IPS-NIHi11 (cell line): Measurements from ENCODE around the gene OSBPL2.

Experiments
- DNase-seq: peaks from one replicate; pipeline ENCODE4 v3.0.0; 2012; ENCODE audit warnings: mixed read lengths, low spot score

The OSBPL2 gene

DNA sequence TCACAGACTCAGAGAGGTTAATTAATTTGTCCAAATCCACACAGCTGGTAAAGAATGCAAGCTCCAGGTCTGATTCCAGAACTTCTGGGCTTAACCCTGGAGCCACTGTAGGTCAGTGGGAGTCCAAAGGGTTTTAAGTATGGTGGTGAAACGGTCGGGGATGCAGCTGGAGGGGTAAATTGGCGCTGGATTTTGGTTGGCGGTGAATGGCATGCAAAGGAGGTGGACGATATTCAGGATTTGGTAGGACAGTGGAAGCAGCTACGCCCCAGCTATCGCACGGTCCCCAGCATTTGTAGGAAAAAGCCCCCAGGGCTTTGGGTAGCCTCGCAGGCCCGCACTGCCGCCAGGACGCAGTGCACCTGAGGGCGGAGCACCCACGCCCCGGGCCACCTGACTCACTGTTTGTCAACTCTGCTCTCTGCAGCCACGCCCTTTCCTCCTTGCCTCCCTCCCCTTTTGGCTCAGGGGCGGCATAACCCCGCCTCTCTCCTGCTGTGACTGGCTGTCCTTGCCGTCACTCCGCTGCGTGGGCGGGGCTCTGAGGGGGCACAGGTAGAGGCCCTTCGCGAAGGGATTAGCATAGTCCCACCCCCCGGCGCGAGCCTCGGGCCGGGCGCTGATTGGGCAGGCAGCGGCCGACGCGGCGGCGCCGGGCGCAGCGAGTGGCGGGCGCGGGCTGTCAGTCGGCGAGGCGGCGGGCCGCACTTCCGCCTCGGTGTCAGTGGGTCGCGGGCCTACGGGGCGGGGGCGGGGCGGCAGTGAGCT is at the start of gene OSBPL2:
Gene OSBPL2, plus strand, starts transcription at position 721 of the 768 bp plus-strand sequence. CDS start 17,664 bp downstream, outside the sequence.
- peak; percentile 100 for DNase-seq

- no peak for DNase-seq
These were observed 47.5 kb upstream of the OSBPL2 start for GRCh38 chr20:62190639-62191411.

DNA sequence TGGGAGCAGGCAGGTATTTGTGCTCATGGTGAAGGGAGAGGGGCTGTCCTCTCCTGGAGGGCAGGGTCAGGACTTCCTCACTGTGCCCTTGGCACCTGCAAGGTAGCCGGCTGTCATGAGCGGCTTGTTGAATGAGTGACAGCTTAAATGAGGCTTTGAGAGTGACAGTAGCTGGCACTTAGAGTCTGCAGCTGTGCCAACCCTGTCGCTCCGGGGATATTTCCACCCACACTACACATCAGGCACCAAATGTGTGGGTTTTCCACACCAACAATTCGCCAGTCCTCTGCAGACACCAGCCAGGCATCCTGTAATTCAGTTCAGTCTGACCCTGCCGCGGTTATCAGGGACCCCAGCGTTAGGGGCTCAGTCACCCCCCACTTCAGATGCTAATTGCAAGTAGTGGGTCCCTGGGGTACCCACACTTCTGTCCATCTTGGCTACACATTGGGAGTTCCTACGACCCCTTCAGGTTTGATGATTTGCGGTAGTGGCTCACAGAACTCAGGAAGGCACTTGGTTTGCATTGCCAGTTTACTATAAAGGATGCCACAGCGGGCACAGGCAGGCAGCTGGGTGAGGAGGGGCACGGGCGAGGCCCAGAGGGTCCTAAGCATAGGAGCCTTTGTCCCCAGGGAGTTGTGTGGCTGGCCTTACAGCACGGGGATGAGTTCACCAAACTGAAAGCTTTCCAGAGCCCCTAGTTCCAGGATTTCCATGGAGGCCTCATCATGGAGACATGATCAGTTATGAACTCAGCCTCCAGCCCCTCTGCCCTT is 46.4 kb upstream of the OSBPL2 start:
- no peak for DNase-seq

GRCh38 chr20:62192635-62193034 is 45.7 kb upstream of the OSBPL2 start:
- no peak for DNase-seq

DNA sequence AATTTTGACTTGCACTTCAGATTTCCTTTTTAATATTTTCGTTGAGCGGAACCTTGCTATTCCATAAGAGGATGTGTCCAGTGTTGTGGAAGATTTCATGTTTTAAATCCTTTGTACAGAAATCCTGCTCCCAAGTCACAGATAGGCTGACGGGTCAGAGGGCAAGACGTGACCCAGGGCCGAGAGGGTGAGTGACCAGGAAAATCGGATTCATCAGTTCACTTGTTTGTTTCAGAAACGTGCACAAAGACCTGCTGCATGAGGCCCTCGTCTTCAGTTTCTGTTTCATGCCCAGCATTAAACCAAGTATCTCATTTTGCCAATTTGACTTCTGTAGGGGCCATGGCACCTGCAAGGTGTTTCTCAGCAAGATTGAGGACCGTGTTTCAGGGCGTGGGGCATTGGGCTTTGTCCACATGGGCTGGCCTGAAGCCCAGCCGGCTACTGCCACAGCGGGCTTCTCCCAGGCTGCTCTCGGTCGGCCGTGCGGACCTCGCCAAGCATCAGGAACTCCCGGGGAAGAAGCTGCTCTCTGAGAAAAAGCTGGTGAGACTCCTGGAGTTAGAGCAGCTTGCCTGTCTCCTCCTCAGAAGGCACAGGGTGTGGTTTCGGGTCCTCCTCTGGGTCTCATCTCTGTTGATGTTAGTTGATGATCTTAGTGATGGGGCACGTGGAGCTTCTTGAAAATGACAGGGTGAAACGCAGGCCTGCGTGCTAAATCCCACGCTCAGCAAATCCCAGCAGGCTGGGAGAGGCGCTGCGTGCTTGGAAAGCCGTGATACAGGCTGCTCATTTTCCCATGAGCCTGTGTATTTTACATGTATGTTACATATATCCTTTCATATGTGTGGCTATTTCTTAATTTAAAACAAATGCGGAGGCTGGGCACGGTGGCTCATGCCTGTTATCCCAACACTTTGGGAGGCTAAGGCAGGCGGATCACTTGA is 45.0 kb upstream of the OSBPL2 start:
- DNase-seq, result no peak

- no peak for DNase-seq
These were observed 43.3 kb upstream of the OSBPL2 start for GRCh38 chr20:62195075-62195405.

DNA sequence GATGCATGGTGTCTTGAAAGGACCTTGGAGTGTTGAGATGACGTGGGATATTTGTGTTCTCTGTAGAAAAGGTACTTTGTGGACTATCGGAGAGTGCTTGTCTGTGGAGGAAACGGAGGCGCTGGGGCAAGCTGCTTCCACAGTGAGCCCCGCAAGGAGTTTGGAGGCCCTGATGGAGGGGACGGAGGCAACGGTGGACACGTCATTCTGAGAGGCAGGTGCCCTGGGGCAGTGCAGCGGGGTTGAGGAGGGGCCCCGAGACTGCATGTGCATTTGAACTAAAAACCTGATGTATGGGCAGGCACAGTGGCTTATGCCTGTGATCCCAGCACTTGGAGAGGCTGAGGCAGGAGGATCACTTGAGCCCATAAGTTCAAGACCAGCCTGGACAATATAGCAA is 42.6 kb upstream of the OSBPL2 start:
- DNase-seq, result no peak

DNA sequence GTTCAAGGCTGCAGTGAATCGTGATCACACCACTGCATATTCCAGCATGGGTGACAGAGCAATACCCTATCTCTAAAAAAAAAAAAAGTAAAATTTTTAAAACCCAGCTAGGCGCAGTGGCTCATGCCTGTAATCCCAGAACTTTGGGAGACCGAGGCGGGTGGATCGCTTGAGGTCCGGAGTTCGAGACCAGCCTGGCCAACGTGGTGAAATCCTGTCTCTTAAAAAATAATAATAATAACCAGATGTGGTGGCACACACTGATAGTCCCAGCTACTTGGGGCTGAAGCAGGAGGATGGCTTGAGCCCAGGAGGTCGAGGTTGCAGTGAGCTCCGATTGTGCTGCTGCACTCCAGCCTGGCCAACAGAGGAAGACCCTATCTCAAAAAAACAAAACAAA is 42.0 kb upstream of the OSBPL2 start:
- DNase-seq, result no peak

GRCh38 chr20:62197311-62197710 is 41.0 kb upstream of the OSBPL2 start:
- DNase-seq, result no peak

DNA sequence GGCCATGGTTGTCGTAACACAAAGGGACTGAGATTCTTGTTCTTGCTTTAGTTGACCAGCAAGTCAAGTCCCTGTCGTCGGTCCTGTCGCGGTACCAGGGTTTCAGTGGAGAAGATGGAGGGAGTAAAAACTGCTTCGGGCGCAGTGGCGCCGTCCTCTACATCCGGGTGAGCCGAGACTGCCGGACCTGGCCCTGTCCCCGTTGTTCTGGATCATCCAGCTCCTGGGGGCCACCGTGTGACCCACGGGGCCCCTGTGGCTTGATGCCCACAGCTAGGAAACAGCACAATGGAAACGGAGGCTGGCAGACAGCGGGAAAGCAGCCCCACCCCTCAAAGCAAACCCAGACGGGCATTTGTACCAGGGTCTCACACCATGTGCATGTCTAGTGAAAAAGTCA is 40.5 kb upstream of the OSBPL2 start:
- DNase-seq, result no peak

- DNase-seq, result no peak
These were observed 39.8 kb upstream of the OSBPL2 start for GRCh38 chr20:62198496-62198895.

DNA sequence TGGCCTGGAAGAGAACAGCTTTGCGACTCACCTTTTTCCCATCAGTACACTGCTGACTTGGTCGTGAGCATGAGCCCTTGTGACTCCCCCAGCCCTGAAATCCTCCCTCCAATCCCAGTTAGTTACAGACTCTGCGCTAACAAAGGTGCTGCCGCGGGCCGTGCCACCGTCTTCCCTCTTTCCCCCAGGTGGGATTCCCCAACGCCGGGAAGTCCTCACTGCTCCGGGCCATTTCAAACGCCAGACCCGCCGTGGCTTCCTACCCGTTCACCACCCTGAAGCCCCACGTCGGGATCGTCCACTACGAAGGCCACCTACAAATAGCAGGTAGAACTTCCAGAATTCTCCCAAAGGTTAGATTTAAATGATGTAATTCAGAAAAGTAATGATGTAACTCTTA is 39.4 kb upstream of the OSBPL2 start:
- no peak for DNase-seq

GRCh38 chr20:62200491-62201172 is 37.7 kb upstream of the OSBPL2 start:
- DNase-seq, result no peak

DNA sequence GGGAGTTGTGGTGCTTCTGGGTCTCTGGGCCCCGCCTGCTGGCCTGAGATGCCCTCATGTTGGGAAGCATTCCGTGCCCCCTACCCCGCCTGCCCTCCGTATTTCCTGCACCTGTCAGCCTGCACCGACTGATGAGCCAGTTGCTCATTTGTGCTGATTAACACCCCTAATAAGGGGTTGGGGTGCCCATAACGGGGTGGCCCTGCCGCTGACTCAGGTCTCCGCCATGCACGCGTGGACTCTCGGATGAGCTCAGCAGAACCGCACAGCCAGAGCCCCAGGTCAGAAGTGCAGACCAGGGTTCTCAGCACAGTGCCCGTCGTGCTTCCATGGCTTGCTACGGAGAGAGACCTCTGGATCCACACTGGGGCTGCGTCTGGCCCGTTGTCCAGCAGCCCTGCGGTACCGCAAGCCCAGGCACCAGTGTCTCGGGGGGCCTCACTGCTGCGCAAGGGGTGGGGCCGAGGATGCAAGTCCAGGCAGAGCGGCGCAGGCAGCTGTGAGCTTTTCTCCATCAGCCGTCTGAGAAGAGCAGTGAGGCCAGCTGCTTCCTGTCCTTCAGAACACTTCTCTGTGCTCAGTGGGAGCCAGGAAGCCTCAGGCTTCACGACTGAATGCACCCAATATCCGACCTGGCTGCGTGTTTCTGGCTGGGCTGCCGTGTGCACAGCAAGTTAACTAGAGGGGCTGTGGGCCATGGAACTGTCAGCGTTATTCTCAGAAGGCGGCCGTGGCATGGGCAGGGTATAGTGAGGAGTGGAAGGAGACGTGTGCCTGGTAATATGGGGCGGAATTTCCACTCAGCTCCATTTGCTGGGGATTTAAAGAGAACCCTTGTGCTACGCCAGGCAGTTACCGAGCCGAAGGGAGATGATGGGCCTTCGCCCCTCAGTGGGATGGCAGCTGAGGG is 36.9 kb upstream of the OSBPL2 start:
- DNase-seq, result no peak

DNA sequence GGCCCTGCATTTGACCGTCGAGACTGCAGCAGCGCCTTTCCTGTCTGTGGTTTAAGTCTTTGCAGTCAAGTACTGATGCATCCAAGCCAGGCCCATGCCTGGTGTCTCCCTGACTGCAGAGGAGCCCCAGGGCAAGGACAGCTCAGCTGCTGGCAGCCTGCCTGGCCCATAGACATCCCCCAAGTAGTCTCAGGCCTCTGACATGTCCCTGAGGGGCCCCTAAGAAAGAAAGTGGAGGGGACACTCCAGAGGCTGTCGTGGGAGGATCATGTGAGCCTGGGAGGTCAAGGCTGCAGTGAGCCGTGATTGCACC is 36.3 kb upstream of the OSBPL2 start:
- no peak for DNase-seq

DNA sequence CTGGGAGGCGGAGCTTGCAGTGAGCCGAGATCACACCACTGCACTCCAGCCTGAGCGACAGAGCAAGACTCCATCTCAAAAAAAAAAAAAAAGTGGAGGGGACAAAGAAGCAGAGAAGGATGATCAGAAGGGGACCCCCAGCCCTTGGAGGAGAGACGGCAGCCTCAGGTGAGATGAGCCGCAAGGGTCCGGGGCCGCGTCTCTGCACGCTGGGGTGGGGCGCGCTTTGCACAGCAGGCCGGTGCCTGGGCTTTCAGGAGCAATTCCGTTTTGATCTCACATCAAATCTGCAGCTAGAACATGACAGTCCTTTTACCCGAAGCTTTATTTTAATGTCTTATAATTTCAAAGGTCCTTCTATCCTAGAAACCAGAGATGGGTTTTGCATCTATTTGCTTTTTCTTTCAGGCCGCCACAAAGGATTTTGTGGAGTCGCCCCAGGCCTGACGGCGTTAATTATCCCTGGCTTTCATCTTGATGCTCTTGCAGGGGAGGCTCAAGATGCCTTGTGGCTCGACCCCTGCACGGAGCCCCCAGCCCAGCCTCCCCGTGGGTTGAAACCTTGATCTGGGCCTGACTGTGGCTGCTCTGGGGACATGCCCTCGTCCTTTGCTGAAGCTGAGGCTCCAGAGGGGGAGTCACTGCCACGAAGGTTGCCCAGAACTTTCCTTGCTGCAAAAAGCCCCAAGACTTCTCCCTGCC is 35.5 kb upstream of the OSBPL2 start:
- DNase-seq, result no peak

- no peak for DNase-seq
These were observed 34.8 kb upstream of the OSBPL2 start for GRCh38 chr20:62203378-62204030.

GRCh38 chr20:62205618-62206387 is 32.5 kb upstream of the OSBPL2 start:
- no peak for DNase-seq
